Esophagus muscularis mucosa (tissue), 4 donors: ENCODE measurements around the gene WFDC10A. TPM values are rescaled to one million over a fixed set of nuclear protein-coding genes. Genes with fewer than 3 reads are reported as not detected.

Source experiments
- DNase-seq: peaks from one replicate; pipeline ENCODE4 v3.0.0-alpha.2; 2017; ENCODE audit errors: extremely low spot score
- H3K27ac ChIP-seq, 4 donors: fragments of 200-600 bp; sonication (generic); replicated peaks in 1 of 4; 1 replicate in 3 of 4; 2 replicates in 1 of 4; pipeline ENCODE4 v1.5.1; 2016 to 2019; ENCODE audit warnings: mild to moderate bottlenecking in 1 of 4
- H3K27me3 ChIP-seq, 4 donors: fragments of 200-600 bp; sonication (generic); one replicate each; pipeline versions ENCODE4 v1.5.1 to v1.6.0; 2016 to 2019
- H3K36me3 ChIP-seq, 4 donors: fragments of 200-600 bp; sonication (generic); one replicate each; pipeline ENCODE4 v1.5.1; 2016 to 2019
- H3K4me1 ChIP-seq, 4 donors: fragments of 200-600 bp; sonication (generic); one replicate each; pipeline ENCODE4 v1.5.1; 2016 to 2019
- H3K4me3 ChIP-seq, 4 donors: fragments of 200-600 bp; sonication (generic); 1 replicate in 2 of 4; 2 replicates in 2 of 4; pipeline ENCODE4 v1.5.1; 2016 to 2019; ENCODE audit warnings: mild to moderate bottlenecking in 4 of 4, moderate library complexity in 1 of 4
- H3K9me3 ChIP-seq, 4 donors: fragments of 200-600 bp; sonication (generic); 1 replicate in 3 of 4; 2 replicates in 1 of 4; pipeline ENCODE4 v1.5.1; 2016 to 2019
- CTCF ChIP-seq, 3 experiments: fragments of 200-600 bp in 2 of 3; fragments of 450-650 bp in 1 of 3; sonication (generic) in 2 of 3; IDR thresholded peaks; one replicate each; pipeline ENCODE4 v1.5.1; 2017 to 2019; ENCODE audit warnings: antibody characterized with exemption in 3 of 3, mild to moderate bottlenecking in 2 of 3, moderate library complexity in 1 of 3
- EP300 ChIP-seq: sonication (generic); formaldehyde crosslinking; IDR thresholded peaks from one replicate; pipeline ENCODE4 v1.6.1; 2017; ENCODE audit warnings: antibody characterized with exemption
- POLR2A ChIP-seq: fragments of 450-650 bp; IDR thresholded peaks from one replicate; pipeline ENCODE4 v1.6.1; 2017; ENCODE audit warnings: antibody characterized with exemption, moderate library complexity, mild to moderate bottlenecking, low read depth
- POLR2AphosphoS5 ChIP-seq, 2 donors: sonication (generic); formaldehyde crosslinking; IDR thresholded peaks; one replicate each; pipeline ENCODE4 v1.6.1; 2017; ENCODE audit warnings: antibody characterized with exemption in 2 of 2
- WGBS: methylation state at CpG from one replicate; pipeline ENCODE4 v1.1.5; 2018; 5-methylcytosine and 5-hydroxymethylcytosine counted together
- intact Hi-C: fragments of 100-400 bp; cut with DNase I; formaldehyde crosslinking; loops from one replicate; pipeline ENCODE4 v1.15.1; 2023
- total RNA-seq, 4 donors: library from RNA; depleted of rRNA; stranded (reverse); fragments of >200 nt; gene quantifications; one replicate each; pipeline versions ENCODE4 v1.1.0 to v1.2.1, GENCODE V29; 2016

Gene WFDC10A
- total RNA-seq, 4 donors from 2014 or later, result not detected

GRCh38 chr20:45589725-45590124 is 39.8 kb upstream of the WFDC10A start:
- intact Hi-C loops, result no loop called here
- Histone ChIP-seq H3K4me1 (no peaks in the 10 kb centered on the region), H3K27me3 (peaks cover 0 to under 1% (median 0%) of the 10 kb centered on the region in 4 donors), H3K36me3 (no peaks in the 10 kb centered on the region), H3K9me3 (peaks cover 0 to 7% (median 0%) of the 10 kb centered on the region in 4 donors), H3K27ac (no peak overlapping the region), H3K4me3 (no peak overlapping the region)
- DNase-seq, result no peak
- TF ChIP-seq CTCF (IDR thresholded peaks at IDR 0.05) (no peak), POLR2AphosphoS5 (IDR thresholded peaks at IDR 0.05) (no peak), EP300 (no peak), POLR2A (no peak)
- whole genome bisulfite sequencing, result 60% methylated on average over 1 of the region's 1 CpG

- H3K27ac ChIP-seq, result no peak overlapping the region
- DNase-seq, result no peak
- TF ChIP-seq EP300, result no peak
- no peak for TF ChIP-seq POLR2A
- peak in 1 of 3 experiments; percentile 24 for TF ChIP-seq CTCF (IDR thresholded peaks at IDR 0.05)
- TF ChIP-seq POLR2AphosphoS5 (IDR thresholded peaks at IDR 0.05), result no peak
- intact Hi-C loops, result no loop called here
- no peaks in the 10 kb centered on the region for H3K36me3 ChIP-seq
- H3K27me3 ChIP-seq, result peaks cover 0 to 18% (median 0%) of the 10 kb centered on the region in 4 donors
- 67% methylated on average over 5 of the region's 5 CpGs for WGBS
- peaks cover 0 to 7% (median 0%) of the 10 kb centered on the region in 4 donors for H3K9me3 ChIP-seq
- H3K4me1 ChIP-seq, result no peaks in the 10 kb centered on the region
- H3K4me3 ChIP-seq, result no peak overlapping the region
These were observed 36.9 kb upstream of the WFDC10A start for GRCh38 chr20:45592574-45593189.

- Histone ChIP-seq H3K27me3 (peaks cover 0 to 27% (median 0%) of the 10 kb centered on the region in 4 donors), H3K4me3 (no peak overlapping the region), H3K27ac (no peak overlapping the region), H3K9me3 (peaks cover 0 to 7% (median 0%) of the 10 kb centered on the region in 4 donors), H3K4me1 (no peaks in the 10 kb centered on the region), H3K36me3 (no peaks in the 10 kb centered on the region)
- intact Hi-C loops, result no loop called here
- TF ChIP-seq POLR2AphosphoS5 (IDR thresholded peaks at IDR 0.05), result no peak
- TF ChIP-seq POLR2A, result no peak
- 0% methylated on average over 1 of the region's 1 CpG for WGBS
- no peak for DNase-seq
These were observed 36.0 kb upstream of the WFDC10A start for GRCh38 chr20:45593498-45593897.

- 0% methylated on average over 1 of the region's 1 CpG for WGBS
- no peaks in the 10 kb centered on the region for H3K36me3 ChIP-seq
- DNase-seq, result peak; percentile 42
- no peak overlapping the region for H3K27ac ChIP-seq
- H3K9me3 ChIP-seq, result peaks cover 0 to 7% (median 0%) of the 10 kb centered on the region in 4 donors
- no peak overlapping the region for H3K4me3 ChIP-seq
- peaks cover 0 to 36% (median 0%) of the 10 kb centered on the region in 4 donors for H3K27me3 ChIP-seq
- intact Hi-C loops, result no loop called here
- no peaks in the 10 kb centered on the region for H3K4me1 ChIP-seq
- TF ChIP-seq POLR2A, result no peak
- no peak for TF ChIP-seq POLR2AphosphoS5 (IDR thresholded peaks at IDR 0.05)
- no peak for TF ChIP-seq EP300
- no peak for TF ChIP-seq CTCF (IDR thresholded peaks at IDR 0.05)
These were observed 34.3 kb upstream of the WFDC10A start for GRCh38 chr20:45595235-45595634.

GRCh38 chr20:45607810-45608209 is 21.7 kb upstream of the WFDC10A start:
- H3K36me3 ChIP-seq, result no peaks in the 10 kb centered on the region
- peaks cover 0 to 10% (median 0%) of the 10 kb centered on the region in 4 donors for H3K27me3 ChIP-seq
- intact Hi-C loops, result no loop called here
- H3K9me3 ChIP-seq, result peaks cover 0 to 22% (median 18%) of the 10 kb centered on the region in 4 donors
- no peak overlapping the region for H3K27ac ChIP-seq
- no peak for TF ChIP-seq POLR2A
- H3K4me1 ChIP-seq, result no peaks in the 10 kb centered on the region
- no peak overlapping the region for H3K4me3 ChIP-seq
- peak; percentile 39 for DNase-seq
- 93% methylated on average over 1 of the region's 1 CpG for WGBS
